Adrenal gland (tissue), 5 donors: Measurements from ENCODE around the gene CAMK2G.

Experiments used
- POLR2A ChIP-seq, 2 donors: fragments of 450-650 bp; IDR thresholded peaks; one replicate each; pipeline ENCODE4 v1.6.1; 2017; ENCODE audit warnings: antibody characterized with exemption in 2 of 2, mild to moderate bottlenecking in 2 of 2, moderate library complexity in 1 of 2
- TF ChIP-seq, protein P1 (sequence below), 6 experiments: fragments of 450-650 bp in 4 of 6; fragments of 200-600 bp in 2 of 6; sonication (generic) in 1 of 6; IDR thresholded peaks; 1 replicate in 5 of 6; 2 replicates in 1 of 6; pipeline versions ENCODE4 v1.5.1 to v1.8.0; 2016 to 2021; ENCODE audit warnings: antibody characterized with exemption in 6 of 6, mild to moderate bottlenecking in 2 of 6, moderate library complexity in 1 of 6
- donor health status: DM: no; HTN: no; CAD: no.

DNA sequence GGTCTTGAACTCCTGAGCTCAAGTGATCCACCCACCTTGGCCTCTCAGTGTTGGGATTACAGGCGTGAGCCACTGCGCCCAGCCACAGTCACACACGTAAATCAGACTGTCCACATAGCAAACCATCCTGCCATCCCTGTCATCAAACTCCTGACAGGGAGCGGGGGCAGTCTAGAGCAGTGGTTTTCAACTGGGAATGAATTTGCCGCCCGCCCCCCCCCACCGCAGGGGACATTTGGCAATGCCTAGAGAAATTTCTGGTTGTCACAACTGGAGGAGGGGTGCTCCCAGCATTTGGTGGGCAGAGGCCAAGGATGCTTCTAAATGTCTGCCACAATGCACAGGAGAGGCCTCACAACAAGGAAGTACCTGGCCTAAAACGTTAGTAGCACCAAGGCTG is 24.1 kb downstream of the CAMK2G start:
- TF ChIP-seq, protein P1, sequence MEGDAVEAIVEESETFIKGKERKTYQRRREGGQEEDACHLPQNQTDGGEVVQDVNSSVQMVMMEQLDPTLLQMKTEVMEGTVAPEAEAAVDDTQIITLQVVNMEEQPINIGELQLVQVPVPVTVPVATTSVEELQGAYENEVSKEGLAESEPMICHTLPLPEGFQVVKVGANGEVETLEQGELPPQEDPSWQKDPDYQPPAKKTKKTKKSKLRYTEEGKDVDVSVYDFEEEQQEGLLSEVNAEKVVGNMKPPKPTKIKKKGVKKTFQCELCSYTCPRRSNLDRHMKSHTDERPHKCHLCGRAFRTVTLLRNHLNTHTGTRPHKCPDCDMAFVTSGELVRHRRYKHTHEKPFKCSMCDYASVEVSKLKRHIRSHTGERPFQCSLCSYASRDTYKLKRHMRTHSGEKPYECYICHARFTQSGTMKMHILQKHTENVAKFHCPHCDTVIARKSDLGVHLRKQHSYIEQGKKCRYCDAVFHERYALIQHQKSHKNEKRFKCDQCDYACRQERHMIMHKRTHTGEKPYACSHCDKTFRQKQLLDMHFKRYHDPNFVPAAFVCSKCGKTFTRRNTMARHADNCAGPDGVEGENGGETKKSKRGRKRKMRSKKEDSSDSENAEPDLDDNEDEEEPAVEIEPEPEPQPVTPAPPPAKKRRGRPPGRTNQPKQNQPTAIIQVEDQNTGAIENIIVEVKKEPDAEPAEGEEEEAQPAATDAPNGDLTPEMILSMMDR (IDR thresholded peaks at IDR 0.05): no peak
- TF ChIP-seq POLR2A (IDR thresholded peaks at IDR 0.05): no peak
